Endothelial cell of hepatic sinusoid (primary cell): ENCODE data around the gene ZCWPW2.

Experiments used
- in situ Hi-C: cut with HindIII; loops from 2 replicates; pipeline ENCODE4 v1.10.0; 2017; ENCODE audit warnings: low sequenced_read_pairs

Gene ZCWPW2

DNA sequence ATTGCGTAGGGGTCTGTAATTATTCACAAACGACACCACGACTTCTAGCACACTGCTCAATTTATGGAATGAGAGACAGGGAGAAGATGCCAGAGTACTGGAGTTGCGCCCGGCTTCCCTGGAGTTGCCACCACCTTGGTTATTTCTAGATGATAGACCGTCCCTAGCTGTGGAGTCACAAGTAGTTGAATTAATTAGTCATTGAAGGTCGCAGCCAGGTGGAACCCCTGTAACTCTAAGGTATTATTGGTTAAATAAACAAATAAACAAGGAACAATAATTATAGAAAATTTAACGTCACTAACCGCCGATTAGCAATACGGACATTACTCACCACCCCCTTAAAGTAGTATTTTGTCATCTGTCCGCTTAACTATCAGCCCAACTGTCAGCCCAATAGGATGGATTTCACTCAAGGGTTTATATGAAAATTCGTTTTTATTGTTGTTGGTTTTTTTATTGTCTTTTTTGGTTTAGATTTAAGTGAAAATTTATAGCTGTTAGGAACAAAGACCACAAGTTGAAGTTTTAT is 1.0 kb downstream of the ZCWPW2 start:
- in situ Hi-C loops: loop anchor here (25.0 kb wide), 1 partner anchor 637 kb away; the partner anchor contains the start of gene EOMES

DNA sequence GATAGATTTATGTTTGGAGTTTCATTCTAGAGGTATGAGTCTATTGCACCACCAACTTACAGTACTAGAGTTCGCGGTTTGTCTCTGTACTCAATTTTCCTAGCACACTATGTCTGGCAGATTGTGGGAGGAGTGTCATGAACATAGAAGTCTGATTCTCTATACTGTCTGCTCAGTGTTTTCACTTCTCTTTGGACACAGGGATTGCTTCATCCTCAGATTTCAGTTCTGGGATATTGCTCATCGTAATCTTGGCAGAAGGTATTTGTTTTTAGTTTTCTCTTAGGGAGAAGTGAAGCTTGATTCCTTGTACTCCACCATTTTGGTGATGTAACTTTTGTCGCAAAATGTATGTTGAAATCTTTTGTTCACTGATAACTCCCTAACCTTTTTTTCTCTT is 27.9 kb downstream of the ZCWPW2 start:
- in situ Hi-C loops: no loop called here

DNA sequence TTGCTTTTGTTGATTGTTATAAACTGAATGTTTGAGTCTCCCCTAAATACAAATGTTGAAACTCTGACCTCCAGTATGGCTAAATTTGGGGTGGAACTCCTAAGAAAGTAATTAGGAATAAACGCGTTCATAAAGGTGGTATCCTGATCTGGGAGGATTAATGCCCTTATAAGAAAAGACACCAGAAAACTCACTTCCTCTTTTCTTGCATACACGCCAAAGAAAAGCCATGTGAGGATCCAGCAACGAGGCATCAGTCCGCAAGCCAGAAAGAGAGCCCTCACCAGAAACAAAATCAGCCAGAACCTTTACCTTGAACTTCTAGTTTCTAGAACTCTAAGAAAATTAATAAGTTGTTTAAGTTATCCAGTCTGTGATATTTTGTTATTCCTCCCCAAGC is 37.5 kb downstream of the ZCWPW2 start:
- in situ Hi-C loops: no loop called here

DNA sequence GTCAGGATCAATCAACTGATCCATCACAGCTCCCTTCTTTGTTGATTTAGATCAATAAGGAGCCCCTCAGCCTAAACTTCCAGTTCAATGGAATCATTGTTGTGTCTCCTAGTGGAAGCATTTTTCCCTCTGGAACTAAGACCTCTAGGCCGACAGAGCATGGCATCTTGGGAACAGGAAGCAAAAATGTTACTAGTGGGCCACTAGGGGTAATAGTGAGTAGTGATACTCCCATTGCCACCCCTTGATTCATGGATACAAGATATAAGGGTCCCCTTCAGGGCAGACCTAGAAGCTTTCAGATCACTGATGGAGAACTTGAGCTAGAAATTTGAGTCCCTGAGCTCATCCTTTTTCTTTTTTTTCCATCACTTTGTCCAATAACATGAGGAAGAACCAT is 40.5 kb downstream of the ZCWPW2 start:
- in situ Hi-C loops: no loop called here

DNA sequence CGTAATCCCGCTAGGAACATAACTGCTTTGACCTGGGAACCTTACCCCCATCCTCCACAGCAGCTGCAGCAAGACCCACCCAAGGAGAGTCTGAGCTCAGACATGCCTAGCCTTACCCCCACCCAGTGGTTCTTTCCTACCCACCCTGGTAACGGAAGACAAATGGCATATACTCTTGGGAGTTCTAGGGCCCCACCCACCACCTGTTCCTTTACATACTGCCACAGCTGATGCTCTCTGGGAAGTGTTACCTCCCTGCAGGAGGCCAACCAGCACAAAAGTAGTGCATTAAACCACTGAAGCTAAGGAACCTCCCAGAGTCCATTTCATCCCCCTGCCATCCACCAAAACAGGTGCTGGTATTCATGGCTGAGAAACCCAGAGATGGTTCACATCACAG is 50.7 kb downstream of the ZCWPW2 start:
- in situ Hi-C loops: no loop called here

DNA sequence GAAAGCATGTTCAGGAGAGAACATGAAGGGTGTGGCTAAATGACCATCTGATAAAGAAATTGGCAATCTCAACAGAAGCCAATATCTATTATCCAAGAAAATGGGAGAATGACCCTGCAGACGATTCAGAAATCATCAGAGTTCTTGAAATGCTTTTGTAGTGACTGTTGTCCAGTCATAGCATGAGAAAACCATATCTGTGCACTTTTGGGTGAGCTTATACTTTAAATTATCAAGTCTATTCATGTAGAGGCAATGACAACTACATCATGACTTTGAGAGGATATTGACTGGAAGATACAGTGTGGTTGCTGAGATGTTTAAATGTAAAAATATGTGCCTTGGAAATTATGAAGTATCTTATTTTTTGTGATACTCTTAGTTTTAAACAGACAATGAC is 57.7 kb downstream of the ZCWPW2 start:
- in situ Hi-C loops: no loop called here

DNA sequence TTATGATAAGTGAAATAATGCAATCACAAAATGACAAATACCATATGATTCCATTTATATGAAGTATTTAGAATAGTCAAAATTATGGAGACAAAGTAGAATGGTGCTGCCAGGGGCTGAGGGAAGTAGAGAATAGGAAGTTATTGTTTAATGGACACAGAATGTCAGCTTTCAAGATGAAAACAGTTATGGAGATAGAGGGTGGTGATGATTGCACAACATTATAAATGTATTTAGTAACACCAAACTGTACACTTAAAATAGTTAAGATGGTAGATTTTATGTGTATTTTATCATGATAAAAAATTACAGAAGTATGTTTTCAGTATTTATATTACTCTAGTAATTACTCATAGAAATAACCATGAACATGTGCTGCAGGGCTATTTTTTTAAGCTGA is 100.9 kb downstream of the ZCWPW2 start:
- in situ Hi-C loops: no loop called here

DNA sequence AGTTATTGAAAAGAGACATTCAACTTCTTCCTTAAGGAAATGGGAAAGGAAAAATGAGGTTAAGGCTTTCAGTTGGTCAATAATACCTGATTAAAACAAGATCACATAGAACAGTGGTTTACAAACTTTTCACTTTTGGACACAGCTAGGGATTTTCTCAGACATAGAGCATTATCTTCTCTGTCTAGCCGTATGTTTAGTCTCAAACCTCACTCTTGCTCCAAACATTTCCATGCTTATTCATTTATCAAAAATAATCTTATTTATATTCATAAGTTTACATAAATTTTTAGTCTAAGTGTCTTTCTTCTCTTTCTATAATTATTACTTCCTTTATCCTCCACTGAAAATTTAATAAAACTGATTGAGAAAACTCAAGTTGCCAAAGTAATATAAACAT is 114.3 kb downstream of the ZCWPW2 start:
- in situ Hi-C loops: no loop called here

DNA sequence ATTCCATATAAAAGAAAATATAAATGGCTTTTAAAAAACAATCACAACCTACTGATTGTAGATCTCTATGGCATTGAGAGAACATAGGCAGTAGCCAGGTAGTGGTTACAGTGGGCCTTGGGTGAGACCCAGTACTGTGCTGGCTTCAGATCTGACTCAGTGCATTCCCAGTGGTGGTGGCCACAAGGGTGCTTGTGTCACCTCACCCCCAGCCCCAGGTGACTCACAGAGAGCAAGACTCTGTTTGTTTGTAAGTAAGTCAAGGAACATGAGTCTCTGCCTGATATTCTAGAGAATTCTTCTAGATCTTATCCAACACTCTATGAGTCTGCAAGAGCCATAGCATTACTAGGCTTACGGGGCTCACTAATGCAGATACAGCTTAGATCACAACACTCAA is 118.9 kb downstream of the ZCWPW2 start:
- in situ Hi-C loops: no loop called here

DNA sequence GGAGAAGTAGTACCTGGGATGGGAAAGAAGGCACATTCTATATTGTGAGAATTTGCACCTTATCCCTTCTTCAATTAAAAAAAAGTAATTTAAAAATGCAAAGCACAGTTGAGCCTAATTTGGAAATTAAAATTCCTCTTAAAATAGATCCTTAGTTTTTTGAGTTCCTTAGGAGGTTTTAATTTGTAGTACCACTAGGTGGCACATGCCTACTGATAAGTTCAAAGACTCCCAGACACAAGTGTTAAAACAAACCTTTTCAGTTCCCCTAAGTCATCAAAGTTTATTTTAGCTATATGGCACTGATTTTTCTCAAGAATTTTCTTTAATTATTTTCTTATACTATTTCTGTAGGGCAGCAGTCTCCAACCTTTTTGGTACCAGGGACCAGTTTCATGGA is 127.7 kb downstream of the ZCWPW2 start:
- in situ Hi-C loops: no loop called here

DNA sequence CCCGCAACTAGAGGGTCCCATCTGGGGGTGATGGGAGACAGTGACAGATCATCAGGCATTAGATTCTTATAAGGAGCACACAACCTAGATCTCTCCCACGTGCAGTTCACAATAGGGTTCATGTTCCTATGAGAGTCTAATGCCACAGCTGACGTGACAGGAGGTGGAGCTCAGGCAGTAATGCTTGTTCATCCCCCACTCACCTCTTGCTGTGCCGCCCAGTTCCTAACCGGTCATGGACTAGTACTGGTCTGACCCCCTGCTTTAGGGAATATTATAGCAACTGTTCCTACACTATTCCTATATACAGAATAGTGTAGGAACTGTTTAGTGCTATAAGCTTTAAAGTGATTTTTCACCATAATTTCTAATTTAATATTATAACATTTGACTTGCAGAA is 128.2 kb downstream of the ZCWPW2 start:
- in situ Hi-C loops: no loop called here

DNA sequence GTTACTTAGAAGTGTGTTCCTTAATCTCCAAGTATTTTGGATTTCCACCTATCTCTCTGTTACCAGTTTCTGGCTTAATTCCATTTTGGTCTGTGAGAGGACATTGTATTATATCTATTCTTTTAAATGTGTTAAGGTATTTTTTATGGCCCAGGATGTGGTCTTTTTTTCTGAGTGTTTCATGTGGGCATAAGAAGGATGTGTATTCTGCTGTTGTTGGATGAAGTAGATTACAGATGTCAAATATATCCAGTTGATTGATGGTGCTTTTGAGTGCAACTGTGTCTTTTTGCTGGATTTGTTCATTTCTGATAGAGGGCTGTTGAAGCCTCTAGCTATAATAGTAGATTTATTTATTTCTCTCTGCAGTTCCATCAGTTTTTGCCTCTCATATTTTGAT is 136.6 kb downstream of the ZCWPW2 start:
- in situ Hi-C loops: no loop called here

DNA sequence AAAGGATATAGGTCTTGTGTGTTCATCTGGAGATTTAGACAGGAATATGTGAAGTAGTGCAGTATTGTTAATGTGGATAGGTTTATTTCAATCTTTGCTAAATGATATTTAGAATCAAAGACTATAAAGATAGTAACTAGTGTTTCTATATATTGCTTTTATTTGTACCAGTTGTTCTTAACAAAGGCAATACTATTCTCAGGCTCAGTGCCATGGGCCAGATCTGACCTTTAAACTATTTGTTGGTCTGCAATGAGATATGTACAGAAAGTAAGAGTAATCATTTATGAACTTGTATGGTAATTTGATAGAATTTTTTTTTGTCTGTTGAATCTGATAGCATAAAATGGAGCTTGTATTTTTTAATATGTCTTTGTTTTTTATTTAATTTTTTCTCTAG is 146.8 kb downstream of the ZCWPW2 start:
- in situ Hi-C loops: no loop called here

DNA sequence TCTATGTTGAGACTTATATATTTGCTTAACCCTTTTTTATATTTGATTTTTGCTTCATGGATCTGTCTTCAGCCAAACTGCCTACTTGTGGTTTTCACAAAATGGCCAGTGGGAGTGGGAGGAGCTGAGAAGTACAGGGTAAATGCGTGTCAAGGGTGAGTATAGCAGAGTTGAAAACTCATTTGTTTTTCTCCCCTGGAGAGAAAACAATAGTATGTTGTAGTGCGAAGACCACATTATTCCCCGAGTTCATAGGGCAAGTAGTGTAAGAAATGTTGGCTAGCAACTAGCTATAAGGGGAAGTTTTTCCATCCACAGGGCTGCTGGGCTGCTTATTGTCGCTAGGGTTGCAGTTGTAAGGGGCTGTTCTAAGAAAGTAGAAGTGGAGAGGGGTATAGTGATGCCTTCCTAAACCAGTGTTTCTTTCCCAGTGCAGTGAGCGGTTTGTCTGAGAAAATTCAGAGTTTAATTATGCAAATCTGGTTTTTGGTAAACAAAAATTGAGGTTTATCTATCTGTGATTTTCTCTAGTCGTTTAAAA is 153.9 kb downstream of the ZCWPW2 start:
- in situ Hi-C loops: no loop called here

DNA sequence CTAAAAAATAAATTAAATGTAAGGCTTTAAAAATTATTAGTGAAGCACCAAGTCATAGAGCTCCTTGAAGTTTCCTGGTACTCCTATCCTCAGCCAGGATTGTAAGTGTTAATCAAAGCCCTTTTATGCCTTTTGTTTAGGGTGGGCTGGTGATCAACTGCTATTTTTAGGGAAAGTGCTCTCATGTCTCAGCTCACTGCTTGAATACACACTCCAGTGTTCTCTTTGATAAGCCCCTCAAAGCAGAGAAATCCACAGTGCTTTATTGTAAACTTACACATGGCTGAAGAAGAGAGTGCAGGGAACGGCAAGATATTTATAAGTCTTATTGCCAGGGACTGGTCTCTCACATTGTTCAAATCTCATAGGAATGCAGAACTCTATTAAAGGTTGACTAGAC is 156.5 kb downstream of the ZCWPW2 start:
- in situ Hi-C loops: no loop called here

DNA sequence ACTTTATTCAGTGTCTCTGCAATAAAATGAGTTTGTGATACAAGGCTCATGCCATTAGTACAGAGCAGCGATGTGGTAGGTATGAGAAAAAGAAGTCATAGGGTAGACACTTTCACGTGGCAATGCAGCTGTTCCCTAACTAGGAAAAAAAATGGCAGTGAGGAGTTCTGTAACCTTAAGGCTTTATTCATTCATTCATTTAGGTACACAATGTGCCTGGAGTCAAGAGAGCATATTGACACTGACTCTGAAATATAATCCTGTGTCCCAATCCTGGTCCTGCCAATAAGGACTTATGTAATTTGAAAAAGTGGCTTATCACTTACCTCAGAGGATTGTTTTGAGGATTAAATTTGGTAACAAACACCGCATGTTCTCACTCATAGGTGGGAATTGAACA is 173.1 kb downstream of the ZCWPW2 start:
- in situ Hi-C loops: no loop called here

DNA sequence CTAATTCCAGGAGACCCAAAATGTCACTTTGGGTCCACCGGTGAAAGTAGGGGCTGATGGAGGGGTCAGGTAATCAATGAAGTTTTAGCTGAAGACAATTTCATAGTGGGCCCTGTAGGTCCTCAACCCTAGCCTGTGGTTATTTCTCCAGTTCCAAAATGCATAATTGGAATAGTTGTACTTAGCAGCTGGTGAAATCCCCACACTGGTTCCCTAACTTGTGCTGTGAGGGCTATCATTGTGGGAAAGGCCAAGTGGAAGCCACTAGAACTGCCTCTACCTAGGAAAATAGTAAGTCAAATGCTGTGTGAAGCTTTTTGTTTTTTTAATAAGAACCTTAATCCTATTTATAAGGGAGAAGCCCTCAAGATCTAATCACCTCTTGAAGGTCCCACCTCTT is 193.8 kb downstream of the ZCWPW2 start:
- in situ Hi-C loops: no loop called here

DNA sequence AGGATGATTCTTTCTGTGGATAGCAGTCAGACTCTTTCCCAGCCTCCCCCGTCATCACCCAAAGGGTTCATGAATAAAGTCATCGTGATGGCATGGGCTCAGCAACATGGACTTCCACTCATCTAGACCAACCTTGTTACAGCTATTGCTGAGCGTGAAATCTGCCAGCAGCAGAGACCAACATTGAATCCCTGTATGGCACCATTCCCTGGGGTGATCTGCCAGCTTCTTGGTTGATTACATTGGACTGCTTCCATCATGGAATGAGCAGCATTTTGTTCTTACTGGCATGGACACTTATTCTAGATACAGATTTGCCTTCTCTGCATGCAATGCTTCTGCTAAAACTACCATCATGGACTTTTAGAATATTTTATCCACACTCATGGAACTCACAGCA is 195.7 kb downstream of the ZCWPW2 start:
- in situ Hi-C loops: no loop called here

DNA sequence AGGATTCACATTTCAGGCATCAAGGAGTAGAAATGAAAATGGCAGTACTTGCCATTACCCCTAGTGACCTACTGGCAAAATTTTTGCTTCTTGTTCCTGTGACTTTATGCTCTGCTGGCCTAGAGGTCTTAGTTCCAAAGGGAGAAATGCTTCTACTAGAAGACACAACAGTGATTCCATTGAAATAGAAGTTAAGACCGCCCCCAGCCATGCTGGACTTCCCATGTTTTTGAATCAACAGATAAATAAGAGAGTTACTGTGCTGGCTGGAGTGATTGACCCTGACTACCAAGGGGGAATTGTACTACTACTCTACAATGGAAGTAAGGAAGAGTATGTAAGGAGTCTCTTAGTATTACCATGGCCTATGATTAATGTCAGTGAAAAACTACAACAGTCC is 196.3 kb downstream of the ZCWPW2 start:
- in situ Hi-C loops: no loop called here

DNA sequence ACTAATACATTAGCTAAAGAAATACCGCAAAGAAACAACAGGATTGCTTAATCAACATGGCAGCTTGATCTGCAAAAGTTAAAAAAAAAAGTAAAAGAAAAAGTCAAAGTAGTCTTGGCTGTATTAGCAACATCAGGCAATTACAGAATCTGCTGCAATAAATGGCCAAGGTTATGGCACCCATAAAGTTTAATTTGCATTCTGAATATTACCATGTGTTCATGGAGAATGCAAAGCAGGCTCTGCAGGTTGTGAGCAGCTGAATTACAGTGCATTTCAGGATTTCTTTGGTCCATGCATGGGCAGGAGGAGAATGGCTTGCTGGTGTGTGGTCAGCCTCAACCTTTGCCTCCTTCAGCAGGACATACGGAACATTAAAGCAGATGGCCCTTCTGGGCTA is 199.2 kb downstream of the ZCWPW2 start:
- in situ Hi-C loops: no loop called here

DNA sequence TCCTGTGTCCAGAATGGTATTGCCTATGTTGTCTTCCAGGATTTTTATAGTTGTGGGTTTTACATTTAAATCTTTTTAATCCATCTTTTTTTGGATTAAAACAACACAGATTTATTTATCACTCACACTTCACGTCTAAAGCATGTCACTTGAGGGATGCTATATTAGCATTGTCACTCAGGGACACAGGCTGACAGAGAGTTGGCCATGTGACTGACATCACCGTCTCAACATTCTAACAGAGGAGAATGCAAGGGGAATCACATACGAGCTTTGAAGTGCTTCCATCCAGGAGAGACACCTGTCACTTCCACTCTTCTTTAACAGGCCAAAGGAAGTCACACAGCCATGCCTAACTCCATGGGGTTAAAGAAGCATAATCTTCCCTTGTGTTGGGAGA is 204.7 kb downstream of the ZCWPW2 start:
- in situ Hi-C loops: no loop called here

DNA sequence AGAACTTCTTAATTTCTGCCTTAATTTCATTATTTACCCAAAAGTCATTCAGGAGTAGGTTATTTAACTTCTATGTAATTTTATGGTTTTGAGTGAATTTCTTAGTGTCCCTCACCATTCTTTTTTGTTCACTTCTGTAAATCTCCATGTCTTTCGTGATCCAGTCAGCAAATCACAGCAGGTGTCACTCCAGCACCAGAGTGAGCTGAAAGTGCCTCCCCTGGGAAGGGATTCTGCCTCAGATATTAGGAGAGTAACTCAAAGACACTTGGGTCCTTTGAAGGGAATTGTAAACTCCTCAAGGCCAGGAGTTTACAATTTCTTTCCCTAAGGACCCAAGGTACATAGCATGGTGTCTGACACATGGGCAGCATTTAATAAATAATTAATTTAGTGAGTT is 207.7 kb downstream of the ZCWPW2 start:
- in situ Hi-C loops: no loop called here

DNA sequence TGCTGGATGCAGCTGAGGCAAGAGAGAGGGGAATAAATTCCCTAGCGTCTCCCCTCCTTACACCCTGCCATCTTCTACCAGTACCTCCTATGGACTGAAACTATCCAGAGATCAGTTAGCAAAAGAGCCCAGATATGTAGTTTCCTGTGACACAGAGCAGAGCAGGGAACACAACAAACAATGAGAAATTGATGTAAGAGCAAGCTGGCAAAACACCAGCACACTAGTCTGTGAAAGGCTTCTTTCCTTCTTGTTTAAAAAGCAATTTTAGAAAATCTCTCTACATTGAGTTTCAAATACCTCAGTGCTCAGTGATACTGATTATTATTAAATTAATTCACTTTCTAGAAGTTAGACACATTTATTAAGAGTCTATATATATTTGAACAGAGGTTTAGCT is 215.7 kb downstream of the ZCWPW2 start:
- in situ Hi-C loops: no loop called here
